ENCODE results near the gene NXPH1. TPM values are rescaled to one million over a fixed set of nuclear protein-coding genes. Genes with fewer than 3 reads are reported as not detected.

The NXPH1 gene
- total RNA-seq, 1 donor from 2014 or later = 0.29 TPM

DNA sequence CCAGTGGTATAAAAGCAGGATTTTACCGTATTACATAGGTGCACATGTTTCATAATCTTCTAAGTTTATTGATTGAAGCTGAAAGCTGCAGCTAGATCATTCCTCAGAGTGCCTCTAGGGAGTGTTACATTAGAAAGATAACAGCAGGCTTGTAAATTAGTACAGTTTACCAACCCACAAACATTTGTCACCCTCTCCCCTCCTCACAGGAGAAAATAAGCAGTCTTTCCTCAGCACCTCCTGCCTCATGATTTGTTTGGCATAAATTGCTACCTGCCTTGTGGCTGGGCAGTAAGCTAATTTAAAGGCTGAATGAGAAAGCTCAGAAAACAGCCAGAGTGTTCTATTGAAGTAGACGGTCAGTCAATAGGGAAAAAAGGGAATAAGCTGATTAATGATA lies 74.2 kb downstream of the NXPH1 start:
- no peaks in the 10 kb centered on the region for H3K4me1 Mint-ChIP-seq (ENCODE audit: unreplicated experiment)
- H3K36me3 Mint-ChIP-seq = no peaks in the 10 kb centered on the region
- no peaks in the 10 kb centered on the region for H3K9me3 Mint-ChIP-seq
- no peak overlapping the region for H3K4me3 Mint-ChIP-seq
- DNase-seq (ENCODE audit: extremely low spot score, unreplicated experiment) = no peak
- H3K27ac Mint-ChIP-seq = no peak overlapping the region
- TF ChIP-seq, protein P1, sequence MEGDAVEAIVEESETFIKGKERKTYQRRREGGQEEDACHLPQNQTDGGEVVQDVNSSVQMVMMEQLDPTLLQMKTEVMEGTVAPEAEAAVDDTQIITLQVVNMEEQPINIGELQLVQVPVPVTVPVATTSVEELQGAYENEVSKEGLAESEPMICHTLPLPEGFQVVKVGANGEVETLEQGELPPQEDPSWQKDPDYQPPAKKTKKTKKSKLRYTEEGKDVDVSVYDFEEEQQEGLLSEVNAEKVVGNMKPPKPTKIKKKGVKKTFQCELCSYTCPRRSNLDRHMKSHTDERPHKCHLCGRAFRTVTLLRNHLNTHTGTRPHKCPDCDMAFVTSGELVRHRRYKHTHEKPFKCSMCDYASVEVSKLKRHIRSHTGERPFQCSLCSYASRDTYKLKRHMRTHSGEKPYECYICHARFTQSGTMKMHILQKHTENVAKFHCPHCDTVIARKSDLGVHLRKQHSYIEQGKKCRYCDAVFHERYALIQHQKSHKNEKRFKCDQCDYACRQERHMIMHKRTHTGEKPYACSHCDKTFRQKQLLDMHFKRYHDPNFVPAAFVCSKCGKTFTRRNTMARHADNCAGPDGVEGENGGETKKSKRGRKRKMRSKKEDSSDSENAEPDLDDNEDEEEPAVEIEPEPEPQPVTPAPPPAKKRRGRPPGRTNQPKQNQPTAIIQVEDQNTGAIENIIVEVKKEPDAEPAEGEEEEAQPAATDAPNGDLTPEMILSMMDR (conservative IDR thresholded peaks at IDR 0.05) = no peak
- H3K27me3 Mint-ChIP-seq = peaks cover 17% of the 10 kb centered on the region

GRCh38 chr7:8509621-8510020 lies 76.2 kb downstream of the NXPH1 start:
- DNase-seq (ENCODE audit: extremely low spot score, unreplicated experiment) = no peak
- no peak overlapping the region for H3K27ac Mint-ChIP-seq
- H3K4me1 Mint-ChIP-seq (ENCODE audit: unreplicated experiment) = no peaks in the 10 kb centered on the region
- H3K9me3 Mint-ChIP-seq = no peaks in the 10 kb centered on the region
- H3K4me3 Mint-ChIP-seq = no peak overlapping the region
- TF ChIP-seq, protein P1 (conservative IDR thresholded peaks at IDR 0.05) = no peak
- peaks cover 27% of the 10 kb centered on the region for H3K27me3 Mint-ChIP-seq
- H3K36me3 Mint-ChIP-seq = no peaks in the 10 kb centered on the region

DNA sequence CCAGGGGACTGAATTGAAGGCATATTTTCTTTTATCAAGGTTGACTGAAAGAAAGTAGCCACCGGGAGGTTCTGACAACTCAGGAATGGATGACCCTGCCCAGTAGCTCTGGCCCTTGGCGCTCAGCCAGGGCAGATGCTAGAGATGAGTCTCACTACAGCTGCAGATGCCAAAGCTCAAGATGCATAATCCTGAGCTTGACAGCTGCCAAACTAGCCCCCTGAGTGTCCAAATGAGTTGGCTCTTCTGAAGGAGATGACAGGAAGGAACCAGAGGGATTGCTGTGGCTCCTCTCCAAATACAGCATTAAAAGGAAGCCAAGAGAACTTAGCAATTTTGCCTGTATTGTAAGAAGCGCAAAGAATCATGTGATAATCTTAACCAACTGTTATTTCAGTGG lies 78.4 kb downstream of the NXPH1 start:
- TF ChIP-seq, protein P1 (conservative IDR thresholded peaks at IDR 0.05) = no peak
- H3K4me3 Mint-ChIP-seq = no peak overlapping the region

DNA sequence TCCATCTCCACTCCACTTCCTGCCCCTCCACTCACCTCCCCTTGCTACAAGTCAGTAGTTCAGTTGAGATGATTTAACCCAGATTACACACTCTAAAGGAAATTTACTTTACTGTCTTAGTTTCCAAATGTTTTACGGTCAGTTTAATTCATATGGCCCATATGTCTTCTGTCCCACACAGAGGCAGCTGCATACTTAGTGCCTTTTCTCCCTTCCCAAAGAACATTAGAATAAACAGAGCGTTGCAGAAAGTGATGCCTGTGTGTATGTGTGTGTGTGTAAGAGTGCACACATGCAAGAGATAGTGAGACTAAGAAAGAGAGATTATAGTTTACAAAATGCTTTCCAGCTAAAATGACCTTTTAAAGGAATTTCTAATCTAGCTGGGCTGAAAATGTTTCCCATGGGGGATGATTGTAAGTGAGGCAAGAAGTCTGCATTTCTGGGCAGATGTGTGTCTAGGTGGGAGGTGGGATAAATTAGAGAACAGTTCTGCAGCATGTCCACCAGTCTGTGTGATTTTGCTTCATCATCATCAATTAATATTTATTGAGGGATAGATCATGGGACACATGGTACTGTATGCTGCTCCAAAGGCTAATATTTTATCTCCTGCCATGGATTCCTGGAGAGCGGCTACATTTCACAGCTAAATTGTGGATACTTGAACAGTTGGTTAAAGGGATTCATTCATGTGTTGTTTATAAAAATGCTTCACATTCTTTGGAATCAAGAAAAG lies 81.5 kb downstream of the NXPH1 start:
- no peak for DNase-seq (ENCODE audit: extremely low spot score, unreplicated experiment)

More for the DNA sequence above, 78.4 kb downstream of the NXPH1 start:
- Mint-ChIP-seq H3K4me1 (ENCODE audit: unreplicated experiment) (no peaks in the 10 kb centered on the region), H3K27me3 (peaks cover 20% of the 10 kb centered on the region), H3K9me3 (no peaks in the 10 kb centered on the region), H3K27ac (no peak overlapping the region), H3K36me3 (no peaks in the 10 kb centered on the region)
- no peak for DNase-seq (ENCODE audit: extremely low spot score, unreplicated experiment)

DNA sequence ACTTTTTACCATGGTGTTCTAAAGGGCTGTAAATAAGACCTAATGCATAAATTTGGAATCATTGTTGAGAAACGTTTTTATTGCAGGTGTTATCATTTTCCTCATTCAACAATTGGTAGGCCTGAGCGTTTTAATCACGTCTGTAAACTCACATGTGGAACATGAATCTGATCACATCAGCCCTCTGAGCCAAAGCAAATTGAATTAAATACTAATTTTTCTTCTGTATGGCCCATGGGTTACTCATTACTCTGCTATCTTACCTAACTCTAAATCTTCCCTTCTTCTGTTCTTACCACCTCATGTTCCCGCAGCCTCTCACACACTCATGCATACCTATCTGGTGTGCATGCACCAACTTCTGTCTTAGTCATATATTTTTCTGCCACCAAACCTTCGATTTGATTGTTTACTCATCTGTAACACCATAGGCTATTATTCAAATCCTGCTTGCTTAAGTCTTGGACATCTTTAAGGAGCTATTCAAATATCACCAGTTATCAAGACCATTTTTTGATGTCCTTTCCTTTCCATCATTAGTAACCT lies 82.3 kb downstream of the NXPH1 start:
- Mint-ChIP-seq H3K27me3 (peaks cover 15% of the 10 kb centered on the region), H3K4me3 (no peak overlapping the region), H3K36me3 (no peaks in the 10 kb centered on the region), H3K4me1 (ENCODE audit: unreplicated experiment) (no peaks in the 10 kb centered on the region), H3K27ac (no peak overlapping the region), H3K9me3 (no peaks in the 10 kb centered on the region)
- no peak for DNase-seq (ENCODE audit: extremely low spot score, unreplicated experiment)
- TF ChIP-seq, protein P1 (conservative IDR thresholded peaks at IDR 0.05) = no peak

More for the DNA sequence above, 81.5 kb downstream of the NXPH1 start:
- H3K4me3 Mint-ChIP-seq = no peak overlapping the region
- TF ChIP-seq, protein P1 (conservative IDR thresholded peaks at IDR 0.05) = no peak
- no peaks in the 10 kb centered on the region for H3K36me3 Mint-ChIP-seq
- H3K4me1 Mint-ChIP-seq (ENCODE audit: unreplicated experiment) = no peaks in the 10 kb centered on the region
- no peaks in the 10 kb centered on the region for H3K9me3 Mint-ChIP-seq
- no peak overlapping the region for H3K27ac Mint-ChIP-seq
- peaks cover 13% of the 10 kb centered on the region for H3K27me3 Mint-ChIP-seq
